ENCODE results near the gene PIP4K2C. TPM values are rescaled to one million over a fixed set of nuclear protein-coding genes. Genes with fewer than 3 reads are reported as not detected.

PIP4K2C gene
- total and polyA plus RNA-seq, 10 of the 15 experiments (the other 5 are each of a cell fraction or from before 2014, with no cell fraction given): 4.8 to 25.1 (median 14.9) TPM

GRCh38 chr12:57604992-57605810, 14.2 kb downstream of the PIP4K2C start (continued):
- TF ChIP-seq BCL3 (IDR thresholded peaks at IDR 0.05; ENCODE audit: borderline replicate concordance, insufficient read depth, low read depth, low read length, poor library complexity, severe bottlenecking): no peak
- TF ChIP-seq E2F8 (IDR thresholded peaks at IDR 0.05; ENCODE audit: low read depth, partially characterized antibody): no peak
- no peak for TF ChIP-seq MEF2A (IDR thresholded peaks at IDR 0.05; ENCODE audit: insufficient read depth, low read depth, low read length)
- TF ChIP-seq MEF2B (IDR thresholded peaks at IDR 0.05; ENCODE audit: partially characterized antibody, poor library complexity, severe bottlenecking): no peak

- intact Hi-C loops (cut with micrococcal nuclease; ENCODE audit: unreplicated experiment) (no loop called here), in situ Hi-C loops (cut with MboI) (no loop called here)
- H3K4me2 ChIP-seq (ENCODE audit: control insufficient read depth, insufficient read depth): peak overlapping the region; percentile 86; the same call in 1 of the 2 replicates
- WGBS (ENCODE audit: insufficient coverage, insufficient replicate concordance, low lambda C conversion rate, missing lambda C conversion rate): 72% methylated on average over 4 of the region's 4 CpGs
- CTCF ChIA-PET: interaction anchor here (0.6 to 2.0 kb wide), 5 partner anchors 8 to 366 kb away, joined by 3 to 8 read pairs (median 4); partner anchors contain the start of gene TSPAN31
- RAD21 ChIA-PET (ENCODE audit: unreplicated experiment): interaction anchor here (0.9 to 1.6 kb wide), 3 partner anchors 8 to 27 kb away, joined by 3 read pairs; partner anchors contain the start of gene B4GALNT1
- H3K9me3 ChIP-seq (replicated peaks; ENCODE audit: control insufficient read depth, insufficient read depth, low read length): no peaks in the 10 kb centered on the region
- no peak for DNase-seq (ENCODE audit: low read depth, low spot score)
- SMC1A ChIA-PET (ENCODE audit: uncharacterized antibody, unreplicated experiment): interaction anchor here (0.7 to 1.2 kb wide), 5 partner anchors 8 to 247 kb away, joined by 3 to 5 read pairs (median 3); no protein-coding TSS in a partner anchor
- POLR2A ChIA-PET: interaction anchor here (1.1 to 2.5 kb wide), 3 partner anchors 9 to 15 kb away, joined by 3 to 13 read pairs (median 4); partner anchors contain the start of gene PIP4K2C
- H4K20me1 ChIP-seq (ENCODE audit: control insufficient read depth, insufficient read depth): no peaks in the 10 kb centered on the region
- peaks cover 4% of the 10 kb centered on the region; the same call in 1 of the 2 replicates for H3K4me1 ChIP-seq (ENCODE audit: control insufficient read depth, insufficient read depth, low read length)
- BruUV-seq (replicated peaks): no TSS peak
- peaks cover 0 to 3% of the 10 kb centered on the region in 2 experiments; a peak in 2 of 4 replicates for H3K36me3 ChIP-seq (ENCODE audit: control insufficient read depth in 2 of 2, insufficient read depth in 2 of 2, low read length in 1 of 2)
- H3K9ac ChIP-seq (ENCODE audit: control insufficient read depth, insufficient read depth, low read length): no peak overlapping the region
- ATAC-seq: no peak
- no peak for FAIRE-seq
- no peaks in the 10 kb centered on the region for H3K27me3 ChIP-seq (replicated peaks in 1 of 2; ENCODE audit: control insufficient read depth in 2 of 2, insufficient read depth in 2 of 2, low read length in 1 of 2)
- H3K4me3 ChIP-seq: no peak overlapping the region
- H3K27ac ChIP-seq (ENCODE audit: control insufficient read depth, insufficient read depth): no peak overlapping the region
- no peaks in the 10 kb centered on the region for H3K79me2 ChIP-seq (ENCODE audit: control insufficient read depth, insufficient read depth, low read length)
- no peak overlapping the region for H2AFZ ChIP-seq (ENCODE audit: control insufficient read depth, low read depth, low read length)
- no peak for TF ChIP-seq REST (IDR thresholded peaks at IDR 0.05; ENCODE audit: low read depth, low read length)
- no peak for TF ChIP-seq BRCA1 (IDR thresholded peaks at IDR 0.05; ENCODE audit: low read depth, low read length)
- TF ChIP-seq RELA (IDR thresholded peaks at IDR 0.05; ENCODE audit: borderline replicate concordance, partially characterized antibody): no peak
- no peak for TF ChIP-seq ZBED1 (IDR thresholded peaks at IDR 0.05; ENCODE audit: borderline replicate concordance)
- TF ChIP-seq RELB (IDR thresholded peaks at IDR 0.05; ENCODE audit: low read depth): no peak
Observed at GRCh38 chr12:57605811-57606311, 14.9 kb downstream of the PIP4K2C start.
